Activated CD4-positive, alpha-beta T cell treated with anti-CD3 and anti-CD28 coated beads, Interleukin-10, Interleukin-2, amounts not matched to agents 100 ng/mL and 50 ng/mL, durations not matched to agents 16 hours and 8 hours (primary cell): ENCODE measurements around the gene RBBP5.

Experiments used
- DNase-seq: peaks from one replicate; pipeline ENCODE4 v3.0.0-alpha.2; 2020

Gene RBBP5

GRCh38 chr1:205128050-205128449 is 6.3 kb upstream of the RBBP5 start:
- no peak for DNase-seq

GRCh38 chr1:205127646-205128045 is 5.9 kb upstream of the RBBP5 start:
- DNase-seq: no peak

- DNase-seq: no peak
These were observed 2.9 kb upstream of the RBBP5 start for GRCh38 chr1:205124726-205125125.

- no peak for DNase-seq
These were observed 708 bp upstream of the RBBP5 start for GRCh38 chr1:205122489-205122882.

GRCh38 chr1:205118752-205119151 is 3.0 kb downstream of the RBBP5 start:
- no peak for DNase-seq

GRCh38 chr1:205111354-205111753 is 10.4 kb downstream of the RBBP5 start:
- peak; percentile 7 for DNase-seq

- no peak for DNase-seq
These were observed 12.1 kb downstream of the RBBP5 start for GRCh38 chr1:205109711-205110110.

- no peak for DNase-seq
These were observed 12.5 kb downstream of the RBBP5 start for GRCh38 chr1:205109269-205109668.

GRCh38 chr1:205108464-205108863 is 13.3 kb downstream of the RBBP5 start:
- DNase-seq: no peak

- DNase-seq: no peak
These were observed 14.5 kb downstream of the RBBP5 start for GRCh38 chr1:205107327-205107726.

GRCh38 chr1:205102404-205102803 is 19.4 kb downstream of the RBBP5 start:
- no peak for DNase-seq

GRCh38 chr1:205098242-205098641 is 23.5 kb downstream of the RBBP5 start:
- no peak for DNase-seq

GRCh38 chr1:205095422-205095821 is 26.4 kb downstream of the RBBP5 start:
- no peak for DNase-seq

- no peak for DNase-seq
These were observed 30.6 kb downstream of the RBBP5 start for GRCh38 chr1:205091043-205091740.

GRCh38 chr1:205088341-205088740 is 33.4 kb downstream of the RBBP5 start:
- no peak for DNase-seq

GRCh38 chr1:205084360-205084759 is 37.4 kb downstream of the RBBP5 start, which contains the start of gene TMEM81:
TSS of gene TMEM81 (minus strand) at chr1:205084460. CDS start at chr1:205084320, 140 bp downstream.
- DNase-seq: no peak

- DNase-seq: no peak
These were observed 39.3 kb downstream of the RBBP5 start for GRCh38 chr1:205082431-205082830.

GRCh38 chr1:205077934-205078311 is 43.9 kb downstream of the RBBP5 start:
- no peak for DNase-seq

GRCh38 chr1:205077158-205077933 is 44.4 kb downstream of the RBBP5 start:
- no peak for DNase-seq

- DNase-seq: no peak
These were observed 45.5 kb downstream of the RBBP5 start for GRCh38 chr1:205076245-205076761.

- DNase-seq: no peak
These were observed 46.1 kb downstream of the RBBP5 start for GRCh38 chr1:205075642-205076155.

GRCh38 chr1:205074513-205074912 is 47.3 kb downstream of the RBBP5 start:
- no peak for DNase-seq

- no peak for DNase-seq
These were observed 47.7 kb downstream of the RBBP5 start for GRCh38 chr1:205074084-205074483.

GRCh38 chr1:205073511-205073910 is 48.3 kb downstream of the RBBP5 start:
- DNase-seq: no peak
